GM19023 (cell line): ENCODE measurements around the gene ENHO.
"Not testable (repeated sequence)": the region's sequence is repeated elsewhere in the genome, so short reads cannot be mapped to it uniquely, and the experiment has no call there.

Experiments
- ATAC-seq: cut with Tn5 transposase; IDR thresholded peaks from one replicate; pipeline ENCODE4 v1.9.1; 2021; ENCODE audit warnings: mild to moderate bottlenecking, moderate library complexity; ENCODE audit not compliant: unreplicated experiment

ENHO gene

GRCh38 chr9:34532041-34532440 lies 9.3 kb upstream of the ENHO start:
- not testable (repeated sequence) for ATAC-seq

- no peak for ATAC-seq
Measured at GRCh38 chr9:34526026-34526425, 3.2 kb upstream of the ENHO start.

GRCh38 chr9:34524349-34524748 lies 1.6 kb upstream of the ENHO start:
- ATAC-seq = no peak

GRCh38 chr9:34522091-34522887 lies 501 bp downstream of the ENHO start:
- ATAC-seq = no peak

- ATAC-seq = no peak
Measured at GRCh38 chr9:34521406-34522045, 1.3 kb downstream of the ENHO start.

- ATAC-seq = no peak
Measured at GRCh38 chr9:34520505-34521385, 2.0 kb downstream of the ENHO start.

GRCh38 chr9:34520096-34520495 lies 2.7 kb downstream of the ENHO start:
- no peak for ATAC-seq

GRCh38 chr9:34519321-34520020 lies 3.3 kb downstream of the ENHO start:
- ATAC-seq = no peak

- no peak for ATAC-seq
Measured at GRCh38 chr9:34518896-34519295, 3.9 kb downstream of the ENHO start.

GRCh38 chr9:34518110-34518616 lies 4.6 kb downstream of the ENHO start:
- ATAC-seq = no peak

GRCh38 chr9:34517185-34517584 lies 5.6 kb downstream of the ENHO start:
- no peak for ATAC-seq

- ATAC-seq = no peak
Measured at GRCh38 chr9:34515959-34516358, 6.8 kb downstream of the ENHO start.

- no peak for ATAC-seq
Measured at GRCh38 chr9:34514816-34515215, 8.0 kb downstream of the ENHO start.

- ATAC-seq = no peak
Measured at GRCh38 chr9:34514401-34514800, 8.4 kb downstream of the ENHO start.

- no peak for ATAC-seq
Measured at GRCh38 chr9:34513567-34514214, 9.1 kb downstream of the ENHO start.

GRCh38 chr9:34512131-34513078 lies 10.4 kb downstream of the ENHO start:
- no peak for ATAC-seq

GRCh38 chr9:34510497-34511468 lies 12.0 kb downstream of the ENHO start:
- ATAC-seq = no peak

GRCh38 chr9:34508951-34509350 lies 13.8 kb downstream of the ENHO start:
- no peak for ATAC-seq
